Measurements from ENCODE around the gene SETBP1.

Gene SETBP1

DNA sequence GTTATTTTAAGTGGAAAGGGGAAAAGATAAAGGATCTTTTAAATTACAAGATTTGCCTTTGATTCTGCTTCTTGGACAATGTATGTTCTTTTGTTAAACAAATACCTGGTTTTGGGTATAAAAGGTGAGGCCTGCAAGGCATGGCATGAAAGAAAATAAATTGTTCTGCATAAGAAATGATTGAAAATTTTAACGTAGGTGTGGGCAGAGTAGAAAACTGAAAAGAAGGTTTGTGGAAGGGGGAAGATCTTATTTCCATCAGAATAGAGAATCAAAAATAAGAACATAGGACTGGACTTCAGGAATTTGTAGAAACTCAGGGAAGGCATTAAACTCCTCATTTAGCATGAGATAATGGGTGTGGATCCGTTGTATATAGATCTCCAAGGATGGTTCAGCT, 153.1 kb downstream of the SETBP1 start:
- no peaks in the 10 kb centered on the region for H3K9me2 ChIP-seq (ENCODE audit: low read depth, low read length)
- no peaks in the 10 kb centered on the region for H3F3A ChIP-seq (ENCODE audit: insufficient read depth, low read length)
- H3K4me3 ChIP-seq (ENCODE audit: low read depth, low read length, poor library complexity, severe bottlenecking) = no peak overlapping the region
- H3K4me1 ChIP-seq (ENCODE audit: insufficient read depth, low read length, severe bottlenecking) = peaks cover 6% of the 10 kb centered on the region
- no peak for TF ChIP-seq EZH2 (IDR thresholded peaks at IDR 0.05; ENCODE audit: borderline replicate concordance, low read length)
- no peak for TF ChIP-seq CTCF (IDR thresholded peaks at IDR 0.05; ENCODE audit: low read length)
- H3K9me3 ChIP-seq (ENCODE audit: low read length) = no peaks in the 10 kb centered on the region
- no peak overlapping the region for H3K27ac ChIP-seq (ENCODE audit: low read depth, low read length, poor library complexity, severe bottlenecking)
- H3K36me3 ChIP-seq (ENCODE audit: insufficient read depth, low read length) = no peaks in the 10 kb centered on the region
- no peak overlapping the region for H3K9ac ChIP-seq (ENCODE audit: low read length)
- no peaks in the 10 kb centered on the region for H3K79me2 ChIP-seq (ENCODE audit: insufficient read depth, low read length)
- no peak overlapping the region for H2AFZ ChIP-seq (ENCODE audit: low read length)
- H4K20me1 ChIP-seq (ENCODE audit: insufficient read depth, low read length) = no peaks in the 10 kb centered on the region
- H3K4me2 ChIP-seq (ENCODE audit: low read length) = no peak overlapping the region
- no peaks in the 10 kb centered on the region for H3K27me3 ChIP-seq (ENCODE audit: insufficient read depth, low read length)

DNA sequence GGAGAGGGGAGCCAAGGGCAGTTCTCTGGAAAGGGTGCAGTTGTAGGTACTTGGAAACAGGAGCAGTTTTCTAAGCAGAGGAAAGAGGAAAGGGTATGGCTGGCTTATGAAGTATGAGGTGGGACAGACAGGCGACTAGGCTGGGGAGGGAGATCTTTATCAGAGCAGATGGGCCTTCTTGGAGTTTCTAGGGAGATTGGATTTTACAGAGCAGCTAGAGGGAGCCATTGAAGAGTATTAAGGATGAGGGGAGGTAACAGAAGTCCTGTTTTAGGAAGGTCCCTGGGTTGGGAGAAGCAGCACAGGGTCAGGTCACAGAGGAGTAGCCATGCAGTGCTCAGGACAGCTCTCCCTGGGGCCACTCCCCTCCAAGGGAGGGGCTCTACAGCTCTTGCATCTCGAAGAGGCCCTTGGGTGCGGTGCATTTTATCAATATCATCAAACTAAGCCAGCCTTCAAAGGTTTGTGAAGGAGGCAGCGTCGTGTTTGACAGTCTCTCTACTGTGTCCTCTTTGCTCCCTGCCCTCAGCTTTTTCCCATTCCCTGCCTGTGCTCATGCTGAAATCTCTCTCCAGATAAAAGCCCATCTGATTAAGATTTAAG, 154.3 kb downstream of the SETBP1 start:
- no peak overlapping the region for H3K9ac ChIP-seq (ENCODE audit: low read length)
- H3K36me3 ChIP-seq (ENCODE audit: insufficient read depth, low read length) = no peaks in the 10 kb centered on the region
- peaks cover 18% of the 10 kb centered on the region for H3K4me1 ChIP-seq (ENCODE audit: insufficient read depth, low read length, severe bottlenecking)
- H3K4me3 ChIP-seq (ENCODE audit: low read depth, low read length, poor library complexity, severe bottlenecking) = no peak overlapping the region
- H3K27ac ChIP-seq (ENCODE audit: low read depth, low read length, poor library complexity, severe bottlenecking) = no peak overlapping the region
- no peak overlapping the region for H3K4me2 ChIP-seq (ENCODE audit: low read length)
- no peak overlapping the region for H2AFZ ChIP-seq (ENCODE audit: low read length)
- no peaks in the 10 kb centered on the region for H3K9me2 ChIP-seq (ENCODE audit: low read depth, low read length)
- no peaks in the 10 kb centered on the region for H3K79me2 ChIP-seq (ENCODE audit: insufficient read depth, low read length)
- H3K9me3 ChIP-seq (ENCODE audit: low read length) = no peaks in the 10 kb centered on the region
- no peaks in the 10 kb centered on the region for H4K20me1 ChIP-seq (ENCODE audit: insufficient read depth, low read length)
- no peaks in the 10 kb centered on the region for H3F3A ChIP-seq (ENCODE audit: insufficient read depth, low read length)
- TF ChIP-seq CTCF (IDR thresholded peaks at IDR 0.05; ENCODE audit: low read length) = no peak
- no peak for TF ChIP-seq EZH2 (IDR thresholded peaks at IDR 0.05; ENCODE audit: borderline replicate concordance, low read length)
- H3K27me3 ChIP-seq (ENCODE audit: insufficient read depth, low read length) = no peaks in the 10 kb centered on the region

DNA sequence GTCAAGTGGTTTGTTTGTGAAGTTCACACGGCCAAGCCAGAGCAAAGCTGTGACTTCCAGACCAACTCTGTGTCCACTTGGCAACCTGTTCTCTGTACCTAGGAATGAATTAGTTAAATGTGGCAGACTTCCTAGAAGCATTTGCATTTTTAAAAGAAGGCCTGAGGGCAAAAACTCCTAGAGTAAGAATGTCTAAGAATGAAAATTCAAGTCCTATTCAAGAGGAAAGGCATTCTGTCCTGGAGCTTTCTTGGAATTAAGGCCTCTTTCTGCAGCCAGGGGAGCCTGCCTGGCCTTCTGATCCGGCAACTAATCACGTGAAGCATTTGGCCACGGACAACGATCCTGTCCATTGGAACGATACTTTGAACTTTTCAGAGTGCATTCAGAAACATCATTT, 155.0 kb downstream of the SETBP1 start:
- TF ChIP-seq EZH2 (IDR thresholded peaks at IDR 0.05; ENCODE audit: borderline replicate concordance, low read length) = no peak
- no peak for TF ChIP-seq CTCF (IDR thresholded peaks at IDR 0.05; ENCODE audit: low read length)
- no peak overlapping the region for H3K4me3 ChIP-seq (ENCODE audit: low read depth, low read length, poor library complexity, severe bottlenecking)
- no peak overlapping the region for H2AFZ ChIP-seq (ENCODE audit: low read length)
- no peak overlapping the region for H3K27ac ChIP-seq (ENCODE audit: low read depth, low read length, poor library complexity, severe bottlenecking)
- no peaks in the 10 kb centered on the region for H3K79me2 ChIP-seq (ENCODE audit: insufficient read depth, low read length)
- H3K9me2 ChIP-seq (ENCODE audit: low read depth, low read length) = no peaks in the 10 kb centered on the region
- no peaks in the 10 kb centered on the region for H3F3A ChIP-seq (ENCODE audit: insufficient read depth, low read length)
- no peak overlapping the region for H3K4me2 ChIP-seq (ENCODE audit: low read length)
- H3K27me3 ChIP-seq (ENCODE audit: insufficient read depth, low read length) = no peaks in the 10 kb centered on the region
- H4K20me1 ChIP-seq (ENCODE audit: insufficient read depth, low read length) = no peaks in the 10 kb centered on the region
- H3K4me1 ChIP-seq (ENCODE audit: insufficient read depth, low read length, severe bottlenecking) = peaks cover 21% of the 10 kb centered on the region
- no peaks in the 10 kb centered on the region for H3K36me3 ChIP-seq (ENCODE audit: insufficient read depth, low read length)
- no peak overlapping the region for H3K9ac ChIP-seq (ENCODE audit: low read length)
- no peaks in the 10 kb centered on the region for H3K9me3 ChIP-seq (ENCODE audit: low read length)
